Stomach (tissue), 4 donors: Measurements from ENCODE around the gene C9orf153.

ENCODE experiments used
- CTCF ChIP-seq, 7 experiments: fragments of 450-650 bp in 4 of 7; fragments of 200-600 bp in 3 of 7; sonication (generic) in 3 of 7; IDR thresholded peaks; one replicate each; pipeline ENCODE4 v1.5.1; 2016 to 2019; ENCODE audit warnings: antibody characterized with exemption in 7 of 7, control low read depth in 2 of 7, mild to moderate bottlenecking in 1 of 7
- EP300 ChIP-seq: sonication (generic); formaldehyde crosslinking; IDR thresholded peaks from one replicate; pipeline ENCODE4 v1.6.1; 2017; ENCODE audit warnings: antibody characterized with exemption
- POLR2A ChIP-seq, 4 donors: fragments of 450-650 bp; IDR thresholded peaks; one replicate each; pipeline ENCODE4 v1.6.1; 2016; ENCODE audit warnings: antibody characterized with exemption in 4 of 4, control low read depth in 2 of 4, mild to moderate bottlenecking in 1 of 4, moderate library complexity in 1 of 4
- POLR2AphosphoS5 ChIP-seq, 3 donors: sonication (generic); formaldehyde crosslinking; IDR thresholded peaks; one replicate each; pipeline ENCODE4 v1.6.1; 2016; ENCODE audit warnings: antibody characterized with exemption in 3 of 3

- TF ChIP-seq POLR2AphosphoS5 (IDR thresholded peaks at IDR 0.05): no peak
- no peak for TF ChIP-seq CTCF (IDR thresholded peaks at IDR 0.05)
- no peak for TF ChIP-seq POLR2A (IDR thresholded peaks at IDR 0.05)
- TF ChIP-seq EP300: no peak
Observed at GRCh38 chr9:86241216-86241615, 18.2 kb downstream of the C9orf153 start.
